Fibroblast of the aortic adventitia (primary cell): Measurements from ENCODE around the gene CTXN3. TPM values are rescaled to one million over a fixed set of nuclear protein-coding genes. Genes with fewer than 3 reads are reported as not detected.

ENCODE experiments used
- DNase-seq: peaks from one replicate; pipeline ENCODE4 v3.0.0-alpha.2; 2010; ENCODE audit warnings: low read depth
- H3K4me3 ChIP-seq: 2 replicates; pipeline ENCODE4 v1.5.1; 2011; ENCODE audit warnings: low read depth, mild to moderate bottlenecking, control low read depth, low read length, moderate library complexity
- total RNA-seq: library from RNA; depleted of rRNA; stranded (reverse); fragments of >200 nt; gene quantifications from 2 replicates; pipeline ENCODE4 v1.2.3, GENCODE V29; 2012; ENCODE audit warnings: low replicate concordance
- TF ChIP-seq, protein P1 (sequence below): IDR thresholded peaks from 2 replicates; pipeline ENCODE4 v1.5.1; 2011; ENCODE audit warnings: mild to moderate bottlenecking, low read length, control low read depth, inconsistent platforms; ENCODE audit not compliant: insufficient read depth

Gene CTXN3
- total RNA-seq, 1 donor = not detected

- TF ChIP-seq, protein P1, sequence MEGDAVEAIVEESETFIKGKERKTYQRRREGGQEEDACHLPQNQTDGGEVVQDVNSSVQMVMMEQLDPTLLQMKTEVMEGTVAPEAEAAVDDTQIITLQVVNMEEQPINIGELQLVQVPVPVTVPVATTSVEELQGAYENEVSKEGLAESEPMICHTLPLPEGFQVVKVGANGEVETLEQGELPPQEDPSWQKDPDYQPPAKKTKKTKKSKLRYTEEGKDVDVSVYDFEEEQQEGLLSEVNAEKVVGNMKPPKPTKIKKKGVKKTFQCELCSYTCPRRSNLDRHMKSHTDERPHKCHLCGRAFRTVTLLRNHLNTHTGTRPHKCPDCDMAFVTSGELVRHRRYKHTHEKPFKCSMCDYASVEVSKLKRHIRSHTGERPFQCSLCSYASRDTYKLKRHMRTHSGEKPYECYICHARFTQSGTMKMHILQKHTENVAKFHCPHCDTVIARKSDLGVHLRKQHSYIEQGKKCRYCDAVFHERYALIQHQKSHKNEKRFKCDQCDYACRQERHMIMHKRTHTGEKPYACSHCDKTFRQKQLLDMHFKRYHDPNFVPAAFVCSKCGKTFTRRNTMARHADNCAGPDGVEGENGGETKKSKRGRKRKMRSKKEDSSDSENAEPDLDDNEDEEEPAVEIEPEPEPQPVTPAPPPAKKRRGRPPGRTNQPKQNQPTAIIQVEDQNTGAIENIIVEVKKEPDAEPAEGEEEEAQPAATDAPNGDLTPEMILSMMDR = no peak
- no peak for DNase-seq
- no peak overlapping the region for H3K4me3 ChIP-seq
Observed at GRCh38 chr5:127608077-127608660, 40.7 kb upstream of the CTXN3 start.

- H3K4me3 ChIP-seq = no peak overlapping the region
- TF ChIP-seq, protein P1 = no peak
- no peak for DNase-seq
Observed at GRCh38 chr5:127609011-127609410, 39.9 kb upstream of the CTXN3 start.

DNA sequence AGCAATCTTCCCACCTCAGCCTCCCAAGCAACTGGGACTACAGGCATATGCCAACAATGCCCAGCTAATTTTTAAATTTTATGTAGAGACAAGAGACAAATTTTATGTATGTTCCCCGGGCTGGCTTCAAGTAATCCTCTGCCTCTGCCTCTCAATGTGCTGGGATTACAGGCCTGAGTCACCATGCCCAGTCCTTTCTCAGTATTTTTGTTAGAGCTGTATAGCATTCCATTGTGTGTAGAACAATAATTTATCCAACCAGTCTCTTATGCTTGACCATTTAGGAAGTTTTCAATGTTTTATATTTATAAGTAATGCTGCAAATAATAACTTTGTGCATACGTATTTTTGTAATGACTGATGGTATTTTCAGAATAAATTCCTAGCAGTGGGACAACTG lies 38.9 kb upstream of the CTXN3 start:
- H3K4me3 ChIP-seq = no peak overlapping the region
- DNase-seq = no peak
- TF ChIP-seq, protein P1 = no peak

DNA sequence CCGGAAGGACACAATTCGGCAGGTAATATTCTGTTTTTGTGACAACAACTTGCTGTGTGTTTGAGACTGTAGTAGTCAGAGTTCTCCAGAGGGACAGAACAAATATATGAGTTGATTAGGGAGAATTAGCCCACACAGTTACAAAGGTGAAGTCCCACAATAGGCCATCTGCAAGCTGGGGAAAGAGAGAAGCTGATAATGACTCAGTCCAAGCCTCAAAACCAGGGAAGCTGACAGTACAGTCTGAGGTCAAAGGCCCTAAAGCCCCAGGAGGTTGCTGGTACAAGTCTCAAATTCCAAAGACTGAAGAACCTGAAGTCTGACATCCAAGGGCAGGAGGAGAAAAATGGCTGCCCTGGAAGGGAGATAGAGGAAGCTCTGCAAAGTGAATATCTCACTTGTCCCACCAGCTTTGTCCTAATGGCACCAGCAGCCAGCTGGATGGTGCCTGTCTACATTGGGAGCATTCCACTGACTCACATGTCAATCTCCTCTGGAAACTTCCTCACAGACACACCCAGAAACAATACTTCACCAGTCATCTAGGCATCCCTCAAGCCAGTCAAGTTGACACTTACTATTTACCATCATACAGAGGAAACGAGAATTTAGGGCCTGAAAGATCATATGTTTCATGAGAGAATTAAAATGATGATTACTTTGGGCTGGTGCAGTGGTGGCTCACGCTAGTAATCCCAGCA lies 36.3 kb upstream of the CTXN3 start:
- DNase-seq = no peak
- no peak overlapping the region for H3K4me3 ChIP-seq
- TF ChIP-seq, protein P1 = no peak

DNA sequence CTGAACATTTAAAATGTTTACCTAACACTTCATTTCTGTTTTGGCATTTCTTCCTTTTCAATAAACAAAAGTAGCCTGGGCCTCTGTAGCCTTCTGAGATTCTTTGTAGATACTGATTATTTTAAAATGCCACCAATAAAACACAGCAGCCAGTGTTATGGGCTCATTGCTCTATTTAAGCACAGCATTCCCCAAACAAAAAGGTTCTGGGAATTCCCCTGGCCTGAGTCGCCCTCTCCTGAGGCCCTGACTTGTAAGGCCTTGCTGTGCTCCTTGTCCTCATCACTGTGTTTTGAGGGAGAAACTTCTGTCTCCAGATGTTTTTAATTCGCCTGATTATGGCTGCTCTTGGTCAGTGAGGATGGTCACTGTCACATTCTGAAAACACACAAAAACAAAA lies 33.0 kb upstream of the CTXN3 start:
- DNase-seq = peak; percentile 44
- TF ChIP-seq, protein P1 = no peak
- no peak overlapping the region for H3K4me3 ChIP-seq

DNA sequence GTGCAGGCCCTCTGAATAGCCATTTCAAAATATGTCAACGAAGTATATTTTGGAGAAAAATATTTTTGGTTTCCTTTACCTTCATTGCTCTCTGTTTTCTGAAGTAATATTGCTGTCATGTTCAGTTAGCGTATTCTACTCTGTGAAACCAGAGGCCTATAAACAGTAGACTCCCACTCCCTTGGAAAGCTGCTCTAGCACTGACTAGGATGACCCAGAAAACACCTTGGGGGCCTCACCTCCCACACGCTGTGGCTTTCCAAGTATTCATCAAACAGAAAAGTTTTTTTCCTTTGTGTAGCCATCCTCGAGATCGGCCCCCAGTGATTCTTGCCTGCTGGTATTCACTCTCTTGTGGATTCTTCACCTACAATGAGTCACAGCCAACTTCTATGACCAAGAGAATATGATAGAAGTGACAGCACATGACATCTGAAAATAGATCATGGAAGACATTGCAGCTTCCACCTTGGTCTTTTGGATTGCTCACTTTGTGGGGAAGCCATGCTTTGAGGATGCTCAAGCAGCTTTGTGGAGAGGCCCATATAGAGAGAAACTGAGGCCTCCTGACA lies 28.9 kb upstream of the CTXN3 start:
- H3K4me3 ChIP-seq = no peak overlapping the region
- DNase-seq = no peak
- TF ChIP-seq, protein P1 = no peak
